H1 (cell line): ENCODE measurements around the gene CLEC16A. TPM values are rescaled to one million over a fixed set of nuclear protein-coding genes. Genes with fewer than 3 reads are reported as not detected.

Experiments used
- BRCA1 ChIP-seq: IDR thresholded peaks from 2 replicates; pipeline ENCODE4 v1.6.1; 2012; ENCODE audit warnings: low read depth, low read length, improper control_type of control experiment
- TAF1 ChIP-seq: IDR thresholded peaks from 2 replicates; pipeline ENCODE4 v1.6.1; 2011; ENCODE audit warnings: mild to moderate bottlenecking, low read depth, low read length
- polyA plus RNA-seq, 7 experiments: library from polyadenylated mRNA; depleted of rRNA in 3 of 7; stranded (reverse) in 5 of 7; unstranded in 2 of 7; fragments of >200 nt in 5 of 7; fragments of 200-250 nt in 2 of 7; gene quantifications; 1 replicate in 5 of 7; 2 replicates in 1 of 7; 4 replicates in 1 of 7; pipeline versions ENCODE4 v1.2.1 to v1.2.3, GENCODE V29; 2011 to 2013; ENCODE audit warnings: missing spikeins in 2 of 7, mixed read lengths in 2 of 7
- total RNA-seq: library from RNA; stranded (reverse); fragmentation: NEBNext Ultra II Directional; extraction: Animal tissue kit (Norgen Biotek cat#: 25700); gene quantifications from 2 replicates; pipeline ENCODE4 v1.2.1, GENCODE V29; 2021

Gene CLEC16A
- total and polyA plus RNA-seq, 2 of the 8 experiments (the other 6 are each of a cell fraction or from before 2014, with no cell fraction given) = 7.6 to 19.3 TPM

DNA sequence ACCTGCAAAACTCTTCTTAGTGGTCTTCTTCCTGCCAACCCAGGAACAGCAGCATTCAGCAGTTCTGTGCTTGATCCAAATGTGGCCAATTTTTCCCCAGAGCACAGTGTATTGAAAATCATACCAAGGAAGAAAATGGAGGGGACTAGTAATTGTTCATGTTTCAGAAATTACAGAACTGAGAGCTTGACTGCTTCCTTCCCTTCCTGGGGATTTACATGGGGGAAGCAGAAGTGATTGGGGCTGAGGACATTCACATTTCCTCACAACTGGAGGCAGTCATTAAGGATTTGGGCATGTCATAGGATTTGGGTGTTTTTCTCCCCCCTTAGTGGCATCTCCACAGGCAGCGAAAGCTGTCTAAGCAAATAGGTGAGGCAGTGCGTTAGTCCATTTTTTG, 47.6 kb upstream of the CLEC16A start (continued):
- TF ChIP-seq BRCA1 (no peak), TAF1 (no peak)
